GM12878 (cell line): ENCODE results near the gene CCDC78. TPM values are rescaled to one million over a fixed set of nuclear protein-coding genes. Genes with fewer than 3 reads are reported as not detected.

Experiments
- ASH2L ChIP-seq: fragments of 300-600, 200-600 bp; sonication (generic); IDR thresholded peaks from 2 replicates; pipeline ENCODE4 v1.6.1; 2017; ENCODE audit warnings: low read depth, mild to moderate bottlenecking, borderline replicate concordance
- ATF3 ChIP-seq: IDR thresholded peaks from 2 replicates; pipeline ENCODE4 v1.6.1; 2011; ENCODE audit warnings: low read depth, mild to moderate bottlenecking, low read length, moderate library complexity, borderline replicate concordance; ENCODE audit errors: extremely low read depth
- BCLAF1 ChIP-seq: fragments of 450-650 bp; IDR thresholded peaks from 2 replicates; pipeline ENCODE4 v1.6.1; 2017; ENCODE audit warnings: antibody characterized with exemption, mild to moderate bottlenecking, moderate library complexity
- EGR1 ChIP-seq, 2 experiments: IDR thresholded peaks; 1 replicate in 1 of 2; 2 replicates in 1 of 2; pipeline ENCODE4 v1.6.1; 2011 to 2012; ENCODE audit warnings: low read depth in 2 of 2, low read length in 2 of 2, borderline replicate concordance in 1 of 2, mild to moderate bottlenecking in 1 of 2, moderate library complexity in 1 of 2
- HDAC6 ChIP-seq: fragments of 200-600 bp; sonication (generic); IDR thresholded peaks from one replicate; pipeline ENCODE4 v1.8.0; 2017; ENCODE audit warnings: antibody characterized with exemption; ENCODE audit not compliant: unreplicated experiment
- IKZF1 ChIP-seq: fragments of 450-650 bp; conservative IDR thresholded peaks from 2 replicates; pipeline ENCODE4 v1.6.1; 2017; ENCODE audit warnings: antibody characterized with exemption, mild to moderate bottlenecking
- JUNB ChIP-seq: IDR thresholded peaks from 2 replicates; pipeline ENCODE4 v1.6.1; 2016; ENCODE audit warnings: antibody characterized with exemption, mild to moderate bottlenecking
- LARP7 ChIP-seq: fragments of 450-650 bp; IDR thresholded peaks from 2 replicates; pipeline ENCODE4 v1.6.1; 2017; ENCODE audit warnings: mild to moderate bottlenecking
- MAX ChIP-seq: IDR thresholded peaks from 2 replicates; pipeline ENCODE4 v1.6.1; 2012; ENCODE audit warnings: low read depth, low read length, improper control_type of control experiment
- RAD21 ChIP-seq: IDR thresholded peaks from 2 replicates; pipeline ENCODE4 v1.6.1; 2011; ENCODE audit warnings: mild to moderate bottlenecking, low read depth, low read length, moderate library complexity; ENCODE audit not compliant: insufficient read depth
- polyA plus RNA-seq, 11 experiments: library from polyadenylated mRNA; depleted of rRNA in 4 of 11; unstranded in 6 of 11; stranded (reverse) in 5 of 11; fragments of >200 nt; fragmentation: Nextera tagmentation in 4 of 11; fragmentation: Illumina TruSeq in 1 of 11; extraction: Ambion mirVana in 4 of 11; extraction: Trizol in 1 of 11; gene quantifications; 1 replicate in 1 of 11; 2 replicates in 10 of 11; pipeline versions ENCODE4 v1.2.1 to v1.2.3, GENCODE V29; 2011 to 2016; ENCODE audit warnings: inconsistent platforms in 2 of 11, missing spikeins in 2 of 11, low read depth in 1 of 11
- total RNA-seq, 4 experiments: library from RNA; depleted of rRNA in 3 of 4; stranded (reverse); fragments of >200 nt in 3 of 4; fragmentation: Illumina TruSeq in 1 of 4; extraction: Trizol in 1 of 4; gene quantifications; 2 replicates each; pipeline versions ENCODE4 v1.2.1 to v1.2.3, GENCODE V29; 2013 to 2021
- TF ChIP-seq, protein P1 (sequence below): fragments of 450-650 bp; formaldehyde crosslinking; IDR thresholded peaks from 2 replicates; pipeline ENCODE4 v1.4.0; 2020; ENCODE audit warnings: mild to moderate bottlenecking, moderate library complexity

CCDC78 gene
- total and polyA plus RNA-seq, 10 of the 15 experiments (the other 5 are each of a cell fraction or from before 2014, with no cell fraction given), result 0.10 to 26.2 (median 5.4) TPM

- TF ChIP-seq BCLAF1 (no peak), ATF3 (no peak), LARP7 (no peak), EGR1 (IDR thresholded peaks at IDR 0.05; ENCODE audit: borderline replicate concordance in 1 of 2, low read depth in 2 of 2, low read length in 2 of 2) (no peak), RAD21 (no peak), MAX (no peak), JUNB (no peak), HDAC6 (no peak), IKZF1 (no peak), ASH2L (no peak)
- TF ChIP-seq, protein P1, sequence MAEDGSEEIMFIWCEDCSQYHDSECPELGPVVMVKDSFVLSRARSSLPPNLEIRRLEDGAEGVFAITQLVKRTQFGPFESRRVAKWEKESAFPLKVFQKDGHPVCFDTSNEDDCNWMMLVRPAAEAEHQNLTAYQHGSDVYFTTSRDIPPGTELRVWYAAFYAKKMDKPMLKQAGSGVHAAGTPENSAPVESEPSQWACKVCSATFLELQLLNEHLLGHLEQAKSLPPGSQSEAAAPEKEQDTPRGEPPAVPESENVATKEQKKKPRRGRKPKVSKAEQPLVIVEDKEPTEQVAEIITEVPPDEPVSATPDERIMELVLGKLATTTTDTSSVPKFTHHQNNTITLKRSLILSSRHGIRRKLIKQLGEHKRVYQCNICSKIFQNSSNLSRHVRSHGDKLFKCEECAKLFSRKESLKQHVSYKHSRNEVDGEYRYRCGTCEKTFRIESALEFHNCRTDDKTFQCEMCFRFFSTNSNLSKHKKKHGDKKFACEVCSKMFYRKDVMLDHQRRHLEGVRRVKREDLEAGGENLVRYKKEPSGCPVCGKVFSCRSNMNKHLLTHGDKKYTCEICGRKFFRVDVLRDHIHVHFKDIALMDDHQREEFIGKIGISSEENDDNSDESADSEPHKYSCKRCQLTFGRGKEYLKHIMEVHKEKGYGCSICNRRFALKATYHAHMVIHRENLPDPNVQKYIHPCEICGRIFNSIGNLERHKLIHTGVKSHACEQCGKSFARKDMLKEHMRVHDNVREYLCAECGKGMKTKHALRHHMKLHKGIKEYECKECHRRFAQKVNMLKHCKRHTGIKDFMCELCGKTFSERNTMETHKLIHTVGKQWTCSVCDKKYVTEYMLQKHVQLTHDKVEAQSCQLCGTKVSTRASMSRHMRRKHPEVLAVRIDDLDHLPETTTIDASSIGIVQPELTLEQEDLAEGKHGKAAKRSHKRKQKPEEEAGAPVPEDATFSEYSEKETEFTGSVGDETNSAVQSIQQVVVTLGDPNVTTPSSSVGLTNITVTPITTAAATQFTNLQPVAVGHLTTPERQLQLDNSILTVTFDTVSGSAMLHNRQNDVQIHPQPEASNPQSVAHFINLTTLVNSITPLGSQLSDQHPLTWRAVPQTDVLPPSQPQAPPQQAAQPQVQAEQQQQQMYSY (CRISPR knock-in tag), result no peak
Observed at GRCh38 chr16:769934-770333, 43.7 kb upstream of the CCDC78 start (continued).
